GM23338 (cell line): ENCODE data around the gene ARRDC2. TPM values are rescaled to one million over a fixed set of nuclear protein-coding genes. Genes with fewer than 3 reads are reported as not detected.

ENCODE experiments used
- ATAC-seq: fragments of 200-7000 bp; cut with Tn5 transposase; 3 replicates; pipeline ENCODE4 v1.9.1; 2020
- DNase-seq: peaks from one replicate; pipeline ENCODE4 v3.0.0-alpha.2; 2015; ENCODE audit warnings: low spot score
- H2AFZ ChIP-seq: fragments of 200-600 bp; sonication (generic); 2 replicates; pipeline ENCODE4 v1.8.0; 2016; ENCODE audit warnings: antibody characterized with exemption, mild to moderate bottlenecking, moderate library complexity
- H3F3A ChIP-seq: fragments of 200-600 bp; sonication (generic); replicated peaks from 2 replicates; pipeline ENCODE4 v1.8.0; 2017; ENCODE audit warnings: antibody characterized with exemption, mixed run types, low read depth
- H3K27ac ChIP-seq: fragments of 200-600 bp; sonication (generic); 2 replicates; pipeline ENCODE4 v1.6.1; 2016; ENCODE audit warnings: low read depth
- H3K27me3 ChIP-seq: fragments of 200-600 bp; sonication (generic); 2 replicates; pipeline ENCODE4 v1.8.0; 2016; ENCODE audit warnings: mild to moderate bottlenecking, mixed run types, moderate library complexity; ENCODE audit not compliant: insufficient read depth
- H3K36me3 ChIP-seq: fragments of 200-600 bp; sonication (generic); 2 replicates; pipeline ENCODE4 v1.8.0; 2016; ENCODE audit warnings: mild to moderate bottlenecking; ENCODE audit not compliant: insufficient read depth
- H3K4me1 ChIP-seq: fragments of 200-600 bp; sonication (generic); 2 replicates; pipeline ENCODE4 v1.8.0; 2016; ENCODE audit warnings: mild to moderate bottlenecking, moderate library complexity; ENCODE audit not compliant: insufficient read depth
- H3K4me2 ChIP-seq: fragments of 200-600 bp; sonication (generic); 2 replicates; pipeline ENCODE4 v1.7.1; 2017; ENCODE audit warnings: mixed run types
- H3K4me3 ChIP-seq: fragments of 200-600 bp; sonication (generic); 2 replicates; pipeline ENCODE4 v1.6.1; 2016; ENCODE audit warnings: mixed run types
- H3K79me2 ChIP-seq: fragments of 200-600 bp; sonication (generic); replicated peaks from 2 replicates; pipeline ENCODE4 v1.8.0; 2017; ENCODE audit warnings: mild to moderate bottlenecking; ENCODE audit not compliant: insufficient read depth
- H3K9me2 ChIP-seq: fragments of 200-600 bp; sonication (generic); 2 replicates; pipeline ENCODE4 v1.8.0; 2017; ENCODE audit not compliant: insufficient read depth
- H4K20me1 ChIP-seq: fragments of 200-600 bp; sonication (generic); replicated peaks from 2 replicates; pipeline ENCODE4 v1.8.0; 2017; ENCODE audit warnings: mild to moderate bottlenecking; ENCODE audit not compliant: insufficient read depth
- H3K27ac Mint-ChIP-seq: 2 replicates; pipeline ENCODE4 v1.8.0; 2020; ENCODE audit warnings: inconsistent platforms, mild to moderate bottlenecking, moderate library complexity, mixed read lengths
- H3K27me3 Mint-ChIP-seq: 3 replicates; pipeline ENCODE4 v1.8.0; 2022; ENCODE audit warnings: low read depth, mild to moderate bottlenecking, moderate library complexity, mixed read lengths, inconsistent platforms; ENCODE audit not compliant: insufficient read depth, poor library complexity
- H3K36me3 Mint-ChIP-seq: 3 replicates; pipeline ENCODE4 v1.8.0; 2021; ENCODE audit warnings: low read depth, mild to moderate bottlenecking, inconsistent platforms, moderate library complexity, mixed read lengths
- H3K4me1 Mint-ChIP-seq: 3 replicates; pipeline ENCODE4 v1.8.0; 2020; ENCODE audit warnings: mild to moderate bottlenecking, inconsistent platforms, mixed read lengths
- H3K4me3 Mint-ChIP-seq: 3 replicates; pipeline ENCODE4 v1.8.0; 2021; ENCODE audit warnings: moderate library complexity, mild to moderate bottlenecking, inconsistent platforms, mixed read lengths
- H3K9me3 Mint-ChIP-seq: 3 replicates; pipeline ENCODE4 v1.8.0; 2020; ENCODE audit warnings: moderate library complexity, mild to moderate bottlenecking, inconsistent platforms, mixed read lengths
- EZH2 ChIP-seq: fragments of 200-600 bp; sonication (generic); IDR thresholded peaks from one replicate; pipeline ENCODE4 v1.8.0; 2017; ENCODE audit warnings: antibody characterized with exemption, mild to moderate bottlenecking, low read depth; ENCODE audit not compliant: unreplicated experiment
- JUNB ChIP-seq: IDR thresholded peaks from one replicate; pipeline ENCODE4 v1.6.1; 2016; ENCODE audit warnings: antibody characterized with exemption; ENCODE audit not compliant: unreplicated experiment
- POLR2AphosphoS5 ChIP-seq: IDR thresholded peaks from 2 replicates; pipeline ENCODE4 v1.6.1; 2016; ENCODE audit warnings: antibody characterized with exemption, low read depth
- STAT1 ChIP-seq: IDR thresholded peaks from one replicate; pipeline ENCODE4 v1.6.1; 2016; ENCODE audit warnings: antibody characterized with exemption; ENCODE audit not compliant: unreplicated experiment
- ZNF114 ChIP-seq: fragments of 250-450 bp; sonication (Bioruptor Pico); IDR thresholded peaks from 2 replicates; pipeline ENCODE4 v1.5.0; 2020; ENCODE audit warnings: mild to moderate bottlenecking, moderate library complexity
- ZNF462 ChIP-seq: fragments of 250-450 bp; sonication (Bioruptor Pico); IDR thresholded peaks from 2 replicates; pipeline ENCODE4 v1.5.0; 2020; ENCODE audit warnings: mild to moderate bottlenecking, moderate library complexity
- polyA plus RNA-seq: library from polyadenylated mRNA; unstranded; fragments of >200 nt; fragmentation: Nextera tagmentation; extraction: Ambion mirVana; gene quantifications from 2 replicates; pipeline ENCODE4 v1.2.1, GENCODE V29; 2016
- total RNA-seq: library from RNA; depleted of rRNA; stranded (reverse); fragments of >200 nt; shearing (Covaris generic); gene quantifications from 2 replicates; pipeline ENCODE4 v1.2.3, GENCODE V29; 2014

ARRDC2 gene
- total and polyA plus RNA-seq, 2 experiments from 2014 or later: 2.4 to 7.1 TPM

DNA sequence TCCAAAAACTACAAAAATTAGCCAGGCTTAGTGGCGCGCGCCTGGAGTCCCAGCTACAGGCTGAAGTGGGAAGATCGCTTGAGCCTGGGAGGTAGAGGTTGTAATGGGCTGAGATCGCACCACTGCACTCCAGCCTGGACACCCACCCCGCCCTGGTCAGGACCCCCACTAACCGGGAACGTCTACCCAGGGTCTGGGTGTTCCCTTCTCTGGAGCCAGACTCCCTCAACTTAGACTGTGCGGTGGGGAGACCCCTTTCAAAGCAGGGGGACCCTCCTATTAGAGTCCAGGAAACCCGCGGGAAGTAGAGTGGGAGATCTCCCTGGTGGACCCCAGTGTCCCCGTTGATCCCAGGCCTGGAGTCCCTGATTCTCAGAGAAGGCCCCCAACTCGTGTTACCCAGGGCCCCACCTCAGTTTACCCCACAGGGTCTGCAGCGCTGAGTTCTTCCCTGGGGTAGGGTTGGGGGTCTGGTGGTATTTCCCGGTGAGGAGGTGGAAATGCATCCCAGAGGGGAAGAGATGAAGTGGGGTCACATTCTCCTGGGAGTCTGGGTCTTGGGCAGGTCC, 6.1 kb upstream of the ARRDC2 start:
- Mint-ChIP-seq H3K4me3 (peak overlapping the region; percentile 64), H3K36me3 (peaks cover 2% of the 10 kb centered on the region), H3K9me3 (peaks cover 9% of the 10 kb centered on the region; the same call in 2 of the 3 replicates), H3K27me3 (peaks cover 28% of the 10 kb centered on the region), H3K27ac (no peak overlapping the region), H3K4me1 (peaks cover 6% of the 10 kb centered on the region)
- no peak overlapping the region for H3K27ac ChIP-seq
- peak overlapping the region; percentile 79 for H3K4me2 ChIP-seq
- no peaks in the 10 kb centered on the region for H3K79me2 ChIP-seq
- no peaks in the 10 kb centered on the region for H4K20me1 ChIP-seq
- no peaks in the 10 kb centered on the region for H3K36me3 ChIP-seq
- H2AFZ ChIP-seq: no peak overlapping the region
- DNase-seq (no peak), ATAC-seq (no peak)
- H3K27me3 ChIP-seq: peaks cover 31% of the 10 kb centered on the region
- peak overlapping the region; percentile 52 for H3K4me3 ChIP-seq
- H3K4me1 ChIP-seq: peaks cover 6% of the 10 kb centered on the region; the same call in 1 of the 2 replicates
- TF ChIP-seq EZH2: no peak
- no peak for TF ChIP-seq STAT1
- no peak for TF ChIP-seq POLR2AphosphoS5
- no peak for TF ChIP-seq ZNF462 (CRISPR knock-in tag)
- TF ChIP-seq ZNF114 (CRISPR knock-in tag): no peak
- no peaks in the 10 kb centered on the region; the same call in 1 of the 2 replicates for H3F3A ChIP-seq
- H3K9me2 ChIP-seq: no peaks in the 10 kb centered on the region

- Histone ChIP-seq H3K27me3 (peaks cover 34% of the 10 kb centered on the region), H3K27ac (no peak overlapping the region), H3K4me3 (no peak overlapping the region), H3K9me2 (no peaks in the 10 kb centered on the region), H3K4me1 (peaks cover 6% of the 10 kb centered on the region; the same call in 1 of the 2 replicates), H2AFZ (no peak overlapping the region), H3F3A (no peaks in the 10 kb centered on the region; the same call in 1 of the 2 replicates), H3K36me3 (no peaks in the 10 kb centered on the region), H3K79me2 (no peaks in the 10 kb centered on the region), H4K20me1 (no peaks in the 10 kb centered on the region), H3K4me2 (no peak overlapping the region)
- Mint-ChIP-seq H3K4me1 (peaks cover 6% of the 10 kb centered on the region), H3K27me3 (peaks cover 28% of the 10 kb centered on the region), H3K27ac (no peak overlapping the region), H3K4me3 (no peak overlapping the region), H3K9me3 (peaks cover 10% of the 10 kb centered on the region; the same call in 2 of the 3 replicates), H3K36me3 (peaks cover 3% of the 10 kb centered on the region)
- ATAC-seq (no peak), DNase-seq (no peak)
- TF ChIP-seq JUNB (no peak), ZNF114 (CRISPR knock-in tag) (no peak), STAT1 (no peak), EZH2 (no peak)
Measured at GRCh38 chr19:18002347-18002850, 5.6 kb upstream of the ARRDC2 start.
